NT2/D1 (cell line): Measurements from ENCODE around the gene AOPEP.

Experiments used
- DNase-seq: peaks from one replicate; pipeline ENCODE4 v3.0.0-alpha.2; 2011; ENCODE audit warnings: low read depth, low spot score
- H3K27me3 ChIP-seq: 2 replicates; pipeline ENCODE4 v1.6.0; 2011; ENCODE audit warnings: mild to moderate bottlenecking; ENCODE audit not compliant: insufficient read length, insufficient read depth
- H3K36me3 ChIP-seq: 2 replicates; pipeline ENCODE4 v1.6.1; 2011; ENCODE audit warnings: mild to moderate bottlenecking, low read length, mixed read lengths; ENCODE audit not compliant: insufficient read depth, insufficient read length
- H3K4me1 ChIP-seq: 2 replicates; pipeline ENCODE4 v1.5.1; 2011; ENCODE audit not compliant: insufficient read depth, insufficient read length
- H3K4me3 ChIP-seq: 2 replicates; pipeline ENCODE4 v1.5.1; 2011; ENCODE audit warnings: low read depth; ENCODE audit not compliant: insufficient read length
- H3K9ac ChIP-seq: 2 replicates; pipeline ENCODE4 v1.6.0; 2011; ENCODE audit warnings: low read depth; ENCODE audit not compliant: insufficient read length
- H3K9me3 ChIP-seq: 2 replicates; pipeline ENCODE4 v1.5.1; 2011; ENCODE audit warnings: mild to moderate bottlenecking, low read length; ENCODE audit not compliant: insufficient read depth
- SUZ12 ChIP-seq: IDR thresholded peaks from 2 replicates; pipeline ENCODE4 v1.6.1; 2011; ENCODE audit not compliant: insufficient read length, insufficient read depth; ENCODE audit errors: extremely low read depth
- YY1 ChIP-seq: IDR thresholded peaks from 2 replicates; pipeline ENCODE4 v1.6.1; 2011; ENCODE audit not compliant: insufficient read length, insufficient read depth
- ZNF274 ChIP-seq: IDR thresholded peaks from 2 replicates; pipeline ENCODE4 v1.6.1; 2011; ENCODE audit warnings: mild to moderate bottlenecking, low read depth, low read length

AOPEP gene

DNA sequence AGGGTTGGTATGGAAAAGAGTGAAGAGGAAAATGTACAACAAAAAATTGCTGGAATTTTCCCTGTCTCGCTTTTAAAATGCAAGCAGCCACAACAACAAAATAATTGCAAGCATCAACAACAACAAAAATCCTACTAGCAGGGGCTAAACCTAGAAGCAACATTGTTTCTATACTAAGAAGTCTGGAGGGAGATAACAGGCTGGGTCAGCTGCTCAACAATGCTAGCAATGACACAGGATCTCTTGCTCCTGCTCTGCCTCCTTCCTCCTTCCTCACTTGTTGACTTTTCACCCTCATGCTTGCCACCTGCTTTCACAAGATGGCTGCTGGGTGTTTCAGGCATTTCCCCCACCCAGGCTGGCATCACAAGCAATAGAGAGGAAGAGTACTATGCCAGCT, 7.6 kb upstream of the AOPEP start:
- H3K9ac ChIP-seq, result no peak overlapping the region
- no peaks in the 10 kb centered on the region for H3K27me3 ChIP-seq
- no peaks in the 10 kb centered on the region for H3K4me1 ChIP-seq
- H3K4me3 ChIP-seq, result no peak overlapping the region
- peaks cover 8% of the 10 kb centered on the region; the same call in 1 of the 2 replicates for H3K9me3 ChIP-seq
- DNase-seq, result no peak
- no peaks in the 10 kb centered on the region for H3K36me3 ChIP-seq
- TF ChIP-seq ZNF274, result no peak
- no peak for TF ChIP-seq SUZ12
- no peak for TF ChIP-seq YY1

- TF ChIP-seq ZNF274 (no peak), SUZ12 (no peak), YY1 (no peak)
- no peak for DNase-seq
Observed at GRCh38 chr9:94719878-94720277, 6.6 kb upstream of the AOPEP start.

DNA sequence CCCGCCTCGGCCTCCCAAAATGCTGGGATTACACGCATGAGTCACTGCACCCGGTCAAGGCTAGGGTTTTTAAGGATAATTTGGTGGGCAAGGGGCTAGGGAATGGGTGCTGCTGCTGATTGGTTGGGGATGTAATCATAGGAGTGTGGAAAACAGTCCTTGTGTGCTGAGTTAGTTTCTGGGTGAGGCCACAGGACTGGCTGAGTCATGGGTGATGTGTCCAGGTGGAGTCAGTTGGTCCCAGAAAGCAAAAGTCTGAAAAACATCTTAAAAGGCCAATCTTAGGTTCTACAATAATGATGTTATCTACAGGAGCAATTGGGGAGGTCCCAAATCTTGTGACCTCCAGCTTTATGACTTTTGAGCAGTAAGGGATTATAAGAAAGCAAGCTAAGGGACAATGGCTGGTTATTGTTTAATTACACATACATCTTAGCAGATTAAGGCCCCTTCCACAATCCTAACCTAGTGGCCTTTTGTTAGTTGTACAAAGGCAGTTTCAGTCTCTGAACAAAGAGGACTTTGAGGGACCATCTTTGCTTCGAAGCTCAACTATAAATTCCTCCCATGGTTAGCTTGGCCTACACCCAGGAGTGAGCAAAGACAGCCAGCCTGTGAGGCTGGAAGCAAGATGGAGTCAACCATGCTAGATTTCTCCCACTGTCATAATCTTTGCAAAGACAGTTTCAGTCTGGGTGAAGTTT, 5.5 kb upstream of the AOPEP start:
- TF ChIP-seq YY1, result no peak
- no peak for TF ChIP-seq ZNF274
- TF ChIP-seq SUZ12, result no peak
- Histone ChIP-seq H3K9ac (no peak overlapping the region), H3K9me3 (peaks cover 8% of the 10 kb centered on the region; the same call in 1 of the 2 replicates)

More at GRCh38 chr9:94719878-94720277, 6.6 kb upstream of the AOPEP start:
- Histone ChIP-seq H3K4me1 (no peaks in the 10 kb centered on the region), H3K27me3 (no peaks in the 10 kb centered on the region), H3K9me3 (peaks cover 8% of the 10 kb centered on the region; the same call in 1 of the 2 replicates), H3K9ac (no peak overlapping the region), H3K36me3 (no peaks in the 10 kb centered on the region), H3K4me3 (no peak overlapping the region)

DNA sequence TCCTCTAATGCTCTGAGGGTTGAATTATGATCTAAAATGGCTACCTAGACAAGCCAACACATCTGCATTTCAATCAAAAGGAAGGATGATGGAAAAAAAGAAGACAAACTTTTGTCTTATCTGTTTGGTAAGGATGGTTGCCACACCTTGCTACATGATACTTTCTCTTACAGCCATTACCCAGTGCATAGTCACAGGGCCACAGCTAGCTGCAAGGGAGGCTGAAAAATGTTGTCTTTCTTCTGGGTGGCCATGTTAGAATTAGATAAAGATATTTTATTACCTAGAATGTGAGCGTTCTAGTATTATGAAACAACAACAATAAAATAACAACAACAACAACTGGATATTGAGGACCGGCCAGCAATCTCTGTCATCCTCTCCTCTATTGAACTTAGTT, 4.7 kb upstream of the AOPEP start:
- H3K4me3 ChIP-seq, result no peak overlapping the region
- no peaks in the 10 kb centered on the region for H3K4me1 ChIP-seq
- no peak for DNase-seq
- H3K27me3 ChIP-seq, result no peaks in the 10 kb centered on the region
- H3K9ac ChIP-seq, result no peak overlapping the region
- H3K9me3 ChIP-seq, result peaks cover 8% of the 10 kb centered on the region; the same call in 1 of the 2 replicates
- TF ChIP-seq YY1 (no peak), SUZ12 (no peak), ZNF274 (no peak)
- H3K36me3 ChIP-seq, result no peaks in the 10 kb centered on the region

More for the DNA sequence above, 5.5 kb upstream of the AOPEP start:
- no peak for DNase-seq
- no peak overlapping the region for H3K4me3 ChIP-seq
- no peaks in the 10 kb centered on the region for H3K27me3 ChIP-seq
- no peaks in the 10 kb centered on the region for H3K4me1 ChIP-seq
- H3K36me3 ChIP-seq, result no peaks in the 10 kb centered on the region

DNA sequence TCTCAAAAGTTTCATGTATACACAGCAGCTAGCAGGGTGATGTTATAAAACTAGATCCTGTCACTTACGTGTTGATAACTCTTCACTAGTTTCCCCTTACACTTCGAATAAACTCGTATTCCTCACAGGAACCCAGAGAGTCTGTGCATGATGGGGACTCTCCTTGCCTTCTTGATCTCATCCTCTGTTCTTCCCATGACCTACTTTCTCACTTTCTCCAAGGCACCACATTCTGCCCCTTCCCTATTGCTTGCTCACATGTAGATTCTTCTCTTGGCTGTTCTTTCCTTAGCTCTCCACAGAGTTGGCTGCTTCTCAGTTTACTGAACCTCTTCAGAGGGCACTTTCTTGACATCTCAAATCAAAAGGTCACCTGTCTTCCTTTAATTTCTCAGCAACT, 1.2 kb upstream of the AOPEP start:
- TF ChIP-seq YY1 (no peak), SUZ12 (no peak)
- peaks cover 8% of the 10 kb centered on the region; the same call in 1 of the 2 replicates for H3K9me3 ChIP-seq
- no peak for DNase-seq
- H3K4me1 ChIP-seq, result no peaks in the 10 kb centered on the region
- H3K9ac ChIP-seq, result no peak overlapping the region
- H3K36me3 ChIP-seq, result no peaks in the 10 kb centered on the region
- no peaks in the 10 kb centered on the region for H3K27me3 ChIP-seq
- no peak overlapping the region for H3K4me3 ChIP-seq

GRCh38 chr9:94728719-94729118, 2.2 kb downstream of the AOPEP start:
- no peaks in the 10 kb centered on the region for H3K9me3 ChIP-seq
- TF ChIP-seq ZNF274 (no peak), YY1 (no peak), SUZ12 (no peak)
- H3K27me3 ChIP-seq, result no peaks in the 10 kb centered on the region
- peaks cover 7% of the 10 kb centered on the region for H3K36me3 ChIP-seq
- no peaks in the 10 kb centered on the region for H3K4me1 ChIP-seq
- no peak overlapping the region for H3K9ac ChIP-seq
- H3K4me3 ChIP-seq, result no peak overlapping the region
- DNase-seq, result no peak

GRCh38 chr9:94729199-94729598, 2.7 kb downstream of the AOPEP start:
- Histone ChIP-seq H3K36me3 (peaks cover 10% of the 10 kb centered on the region), H3K9ac (no peak overlapping the region), H3K27me3 (no peaks in the 10 kb centered on the region), H3K4me1 (no peaks in the 10 kb centered on the region), H3K9me3 (no peaks in the 10 kb centered on the region), H3K4me3 (no peak overlapping the region)
- TF ChIP-seq ZNF274, result no peak
- no peak for TF ChIP-seq SUZ12
- TF ChIP-seq YY1, result no peak
- no peak for DNase-seq
